Thymus (tissue), 11 donors: ENCODE results near the gene CEP164. TPM values are rescaled to one million over a fixed set of nuclear protein-coding genes. Genes with fewer than 3 reads are reported as not detected.
"Not testable (repeated sequence)": the region's sequence is repeated elsewhere in the genome, so short reads cannot be mapped to it uniquely, and the experiment has no call there.

Experiments used
- DNase-seq, 9 donors: peaks; one replicate each; pipeline ENCODE4 v3.0.0-alpha.2; 2013; ENCODE audit warnings: low spot score in 9 of 9, low read depth in 6 of 9, missing footprints in 1 of 9
- H3K27ac ChIP-seq, 2 donors: one replicate each; pipeline ENCODE4 v1.5.1; 2013; ENCODE audit warnings: control low read depth in 1 of 2, low read depth in 1 of 2, low read length in 1 of 2, mild to moderate bottlenecking in 1 of 2, moderate library complexity in 1 of 2
- H3K27me3 ChIP-seq, 2 donors: one replicate each; pipeline ENCODE4 v1.5.1; 2013; ENCODE audit warnings: low read length in 1 of 2; ENCODE audit not compliant: control insufficient read depth in 2 of 2, insufficient read depth in 1 of 2
- H3K36me3 ChIP-seq, 2 donors: one replicate each; pipeline ENCODE4 v1.5.1; 2013; ENCODE audit warnings: low read length in 1 of 2, mild to moderate bottlenecking in 1 of 2, moderate library complexity in 1 of 2; ENCODE audit not compliant: control insufficient read depth in 2 of 2, insufficient read depth in 2 of 2
- H3K4me1 ChIP-seq, 2 donors: one replicate each; pipeline ENCODE4 v1.5.1; 2013; ENCODE audit warnings: low read length in 2 of 2; ENCODE audit not compliant: control insufficient read depth in 2 of 2, insufficient read depth in 2 of 2
- H3K4me3 ChIP-seq, 2 donors: one replicate each; pipeline ENCODE4 v1.5.1; 2013; ENCODE audit warnings: low read length in 2 of 2, control low read depth in 1 of 2, mild to moderate bottlenecking in 1 of 2
- H3K9me3 ChIP-seq, 2 donors: one replicate each; pipeline ENCODE4 v1.5.1; 2013; ENCODE audit warnings: low read length in 1 of 2, mild to moderate bottlenecking in 1 of 2; ENCODE audit not compliant: control insufficient read depth in 2 of 2, insufficient read depth in 1 of 2
- WGBS: extraction: QIAGEN DNeasy Blood & Tissue Kit; methylation state at CpG from one replicate; pipeline ENCODE4 v1.1.7; 2013; 5-methylcytosine and 5-hydroxymethylcytosine counted together
- polyA plus RNA-seq: library from polyadenylated mRNA; stranded (reverse); fragments of 200-250 nt; gene quantifications from one replicate; pipeline ENCODE4 v1.2.3, GENCODE V29; 2013
- total RNA-seq: library from RNA; stranded (reverse); fragments of 120-200 nt; gene quantifications from one replicate; pipeline ENCODE4 v1.2.4, GENCODE V29; 2013
- donor health status: healthy.

Gene CEP164
- total and polyA plus RNA-seq, 2 donors = 12.0 to 24.8 TPM

DNA sequence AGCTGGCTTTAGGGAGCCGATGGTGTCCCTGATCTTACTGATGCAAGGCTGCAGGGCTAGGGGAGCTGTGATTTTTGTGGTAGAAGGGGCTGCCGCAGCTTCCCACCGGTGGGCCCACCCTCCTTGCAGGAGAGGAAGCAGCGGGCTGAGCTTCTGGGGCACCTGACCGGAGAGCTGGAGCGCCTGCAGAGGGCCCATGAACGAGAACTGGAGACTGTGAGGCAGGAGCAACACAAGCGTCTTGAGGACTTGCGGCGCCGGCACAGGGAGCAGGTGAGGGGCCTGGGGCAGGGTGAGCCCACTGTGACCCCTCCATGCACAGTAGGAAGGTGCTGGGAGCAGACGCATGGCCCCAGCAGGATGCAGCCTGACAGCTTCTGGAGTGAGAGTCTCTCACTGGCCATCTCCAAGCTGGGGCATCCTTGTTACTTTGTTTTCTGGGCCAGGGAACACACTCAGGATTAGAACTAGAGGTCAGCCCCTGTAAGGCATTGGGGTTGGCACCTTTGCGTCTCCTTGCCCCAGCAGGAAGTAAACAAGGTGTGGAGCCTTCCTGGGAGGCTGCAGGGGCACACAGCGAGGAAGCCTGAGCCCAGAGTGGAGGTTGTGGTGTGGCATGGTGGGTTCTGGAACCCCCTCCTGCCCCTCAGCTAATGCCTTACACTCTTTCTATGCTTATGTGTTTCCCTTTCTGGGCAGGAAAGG, 66.7 kb downstream of the CEP164 start:
- Histone ChIP-seq H3K9me3 (peaks cover 0 to 7% of the 10 kb centered on the region in 2 donors), H3K27me3 (no peaks in the 10 kb centered on the region), H3K27ac (no peak overlapping the region), H3K4me1 (no peaks in the 10 kb centered on the region), H3K4me3 (no peak overlapping the region), H3K36me3 (peaks cover 22 to 70% of the 10 kb centered on the region in 2 donors)
- no peak for DNase-seq
- WGBS = 96% methylated on average over 14 of the region's 14 CpGs

- Histone ChIP-seq H3K27ac (no peak overlapping the region), H3K9me3 (peaks cover 0 to 7% of the 10 kb centered on the region in 2 donors), H3K36me3 (peaks cover 22 to 68% of the 10 kb centered on the region in 2 donors), H3K4me3 (no peak overlapping the region), H3K4me1 (no peaks in the 10 kb centered on the region), H3K27me3 (no peaks in the 10 kb centered on the region)
- DNase-seq = no peak
- 98% methylated on average over 4 of the region's 4 CpGs for WGBS
Observed at GRCh38 chr11:117395476-117395875, 67.8 kb downstream of the CEP164 start.

DNA sequence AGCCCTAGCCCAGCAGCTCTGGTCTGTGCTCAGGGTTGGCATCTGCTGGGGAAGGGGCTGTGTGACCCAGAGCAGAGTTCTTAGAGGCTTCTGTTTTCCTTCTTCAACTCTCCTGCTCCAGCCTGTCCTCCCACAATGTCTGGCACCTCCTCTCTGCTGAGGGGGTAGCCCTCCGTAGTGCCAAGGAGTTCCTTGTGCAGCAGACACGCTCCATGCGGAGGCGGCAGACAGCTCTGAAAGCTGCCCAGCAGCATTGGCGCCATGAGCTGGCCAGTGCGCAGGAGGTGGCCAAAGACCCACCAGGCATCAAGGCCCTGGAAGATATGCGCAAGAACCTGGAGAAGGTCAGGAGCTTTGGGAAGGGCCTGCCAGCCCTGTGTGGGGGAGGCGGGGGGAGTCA, 69.3 kb downstream of the CEP164 start:
- peaks cover 0 to 7% of the 10 kb centered on the region in 2 donors for H3K9me3 ChIP-seq
- 98% methylated on average over 8 of the region's 8 CpGs for whole genome bisulfite sequencing
- no peak for DNase-seq
- no peak overlapping the region for H3K4me3 ChIP-seq
- no peaks in the 10 kb centered on the region for H3K27me3 ChIP-seq
- peaks cover 14 to 53% of the 10 kb centered on the region in 2 donors for H3K36me3 ChIP-seq
- H3K27ac ChIP-seq = no peak overlapping the region
- no peaks in the 10 kb centered on the region for H3K4me1 ChIP-seq

GRCh38 chr11:117398618-117399017, 71.0 kb downstream of the CEP164 start:
- H3K27me3 ChIP-seq, H3K9me3 ChIP-seq, H3K27ac ChIP-seq, H3K4me3 ChIP-seq, DNase-seq, H3K4me1 ChIP-seq: not testable (repeated sequence)
- WGBS = 99% methylated on average over 2 of the region's 2 CpGs
- peaks cover 8 to 36% of the 10 kb centered on the region in 2 donors for H3K36me3 ChIP-seq

DNA sequence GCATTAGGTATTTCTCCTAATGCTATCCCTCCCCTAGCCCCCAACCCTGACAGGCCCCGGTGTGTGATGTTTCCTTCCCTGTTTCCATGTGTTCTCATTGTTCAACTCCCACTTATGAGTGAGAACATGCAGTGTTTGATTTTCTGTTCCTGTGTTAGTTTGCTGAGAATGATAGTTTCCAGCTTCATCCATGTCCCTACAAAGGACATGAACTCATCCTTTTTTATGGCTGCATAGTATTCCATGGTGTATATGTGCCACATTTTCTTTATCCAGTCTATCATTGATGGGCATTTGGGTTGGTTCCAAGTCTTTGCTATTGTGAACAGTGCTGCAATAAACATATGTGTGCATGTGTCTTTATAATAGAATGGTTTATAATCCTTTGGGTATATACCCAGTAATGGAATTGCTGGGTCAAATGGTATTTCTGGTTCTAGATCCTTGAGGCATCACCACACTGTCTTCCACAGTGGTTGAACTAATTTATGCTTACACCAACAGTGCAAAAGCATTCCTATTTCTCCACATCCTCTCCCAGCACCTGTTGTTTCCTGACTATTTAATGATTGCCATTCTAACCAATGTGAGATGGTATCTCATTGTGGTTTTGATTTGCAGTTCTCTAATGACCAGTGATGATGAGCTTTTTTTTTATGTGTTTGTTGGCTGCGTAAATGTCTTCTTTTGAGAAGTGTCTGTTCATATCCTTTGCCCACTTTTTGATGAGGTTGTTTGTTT, 71.6 kb downstream of the CEP164 start:
- 90% methylated on average over 2 of the region's 2 CpGs for WGBS
- not testable (repeated sequence) for DNase-seq

GRCh38 chr11:117405898-117406297, 78.2 kb downstream of the CEP164 start:
- not testable (repeated sequence) for H3K27ac ChIP-seq, H3K4me1 ChIP-seq, H3K9me3 ChIP-seq, H3K27me3 ChIP-seq, H3K4me3 ChIP-seq, DNase-seq
- H3K36me3 ChIP-seq = peaks cover 5 to 31% of the 10 kb centered on the region in 2 donors
- WGBS = 97% methylated on average over 2 of the region's 2 CpGs

More for the DNA sequence above, 71.6 kb downstream of the CEP164 start:
- H3K36me3 ChIP-seq = peaks cover 8 to 31% of the 10 kb centered on the region in 2 donors
- H3K4me1 ChIP-seq, H3K27me3 ChIP-seq, H3K9me3 ChIP-seq, H3K4me3 ChIP-seq, H3K27ac ChIP-seq: not testable (repeated sequence)

- WGBS = 97% methylated on average over 6 of the region's 6 CpGs
- Histone ChIP-seq H3K4me3 (no peak overlapping the region), H3K27ac (no peak overlapping the region), H3K27me3 (no peaks in the 10 kb centered on the region), H3K4me1 (no peaks in the 10 kb centered on the region), H3K9me3 (peaks cover 3 to 9% of the 10 kb centered on the region in 2 donors), H3K36me3 (peaks cover 5 to 31% of the 10 kb centered on the region in 2 donors)
- DNase-seq = no peak
Observed at GRCh38 chr11:117407016-117407415, 79.4 kb downstream of the CEP164 start.

DNA sequence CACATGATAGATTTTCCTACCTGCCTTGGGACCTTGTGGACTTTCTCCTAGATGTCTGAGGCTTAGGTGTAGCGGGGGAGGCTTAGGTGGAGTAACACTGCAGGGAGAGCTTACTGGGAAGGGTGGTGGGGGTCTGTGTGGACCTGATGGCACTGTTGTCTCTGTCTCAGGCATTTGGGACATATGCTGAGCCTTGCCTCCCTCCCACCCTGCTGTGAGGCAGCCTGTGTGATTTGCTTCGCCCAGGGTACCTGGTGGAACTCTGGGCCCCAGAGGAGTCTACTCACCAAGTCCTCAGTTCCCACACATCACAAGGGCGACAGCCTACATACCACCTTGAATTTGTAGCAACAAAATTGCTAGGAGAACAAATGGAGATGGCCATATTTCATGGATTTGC, 80.7 kb downstream of the CEP164 start:
- peaks cover 5 to 31% of the 10 kb centered on the region in 2 donors for H3K36me3 ChIP-seq
- peaks cover 3 to 9% of the 10 kb centered on the region in 2 donors for H3K9me3 ChIP-seq
- no peaks in the 10 kb centered on the region for H3K27me3 ChIP-seq
- H3K4me1 ChIP-seq = no peaks in the 10 kb centered on the region
- H3K27ac ChIP-seq = no peak overlapping the region
- DNase-seq = no peak
- 99% methylated on average over 3 of the region's 3 CpGs for WGBS
- H3K4me3 ChIP-seq = no peak overlapping the region

DNA sequence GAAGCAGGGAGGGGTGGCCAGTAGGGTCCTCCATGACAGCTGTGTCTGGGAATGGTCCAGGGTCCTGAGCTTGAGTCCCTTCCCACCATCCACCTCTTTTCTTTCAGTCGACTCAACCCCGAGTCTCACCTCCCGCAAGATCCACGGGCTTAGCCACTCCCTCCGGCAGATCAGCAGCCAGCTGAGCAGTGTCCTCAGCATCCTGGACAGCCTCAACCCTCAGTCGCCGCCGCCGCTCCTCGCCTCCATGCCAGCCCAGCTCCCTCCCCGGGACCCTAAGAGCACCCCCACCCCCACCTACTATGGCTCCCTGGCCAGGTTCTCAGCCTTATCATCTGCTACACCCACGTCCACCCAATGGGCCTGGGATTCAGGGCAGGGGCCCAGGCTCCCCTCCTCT, 81.9 kb downstream of the CEP164 start:
- H3K4me1 ChIP-seq = no peaks in the 10 kb centered on the region
- peaks cover 5 to 29% of the 10 kb centered on the region in 2 donors for H3K36me3 ChIP-seq
- H3K9me3 ChIP-seq = peaks cover 3 to 9% of the 10 kb centered on the region in 2 donors
- 98% methylated on average over 12 of the region's 12 CpGs for WGBS
- DNase-seq = no peak
- no peaks in the 10 kb centered on the region for H3K27me3 ChIP-seq
- no peak overlapping the region for H3K27ac ChIP-seq
- no peak overlapping the region for H3K4me3 ChIP-seq
